Activated CD8-positive, alpha-beta memory T cell treated with anti-CD3 and anti-CD28 coated beads, Interleukin-2, amount 10 ng/mL, durations not matched to agents 7 days and 5 days (primary cell): ENCODE measurements around the gene PEMT. TPM values are rescaled to one million over a fixed set of nuclear protein-coding genes. Genes with fewer than 3 reads are reported as not detected.

Source experiments
- ATAC-seq: fragments of 150-1000 bp; cut with Tn5 transposase; one replicate; pipeline ENCODE4 v1.10.0; 2021; ENCODE audit warnings: moderate library complexity
- CTCF ChIA-PET: fragments of 350-600 bp; sonication (Branson Sonifier 250); formaldehyde crosslinking; loops from one replicate; lab custom pipeline; 2021; ENCODE audit warnings: antibody characterized with exemption; lab: Charles Lee
- DNase-seq: peaks from one replicate; pipeline ENCODE4 v3.0.0-alpha.2; 2020
- H3K27ac Mint-ChIP-seq: one replicate; pipeline ENCODE4 v1.8.0; 2021; ENCODE audit warnings: mild to moderate bottlenecking, mixed read lengths
- H3K27me3 Mint-ChIP-seq: one replicate; pipeline ENCODE4 v1.8.0; 2021; ENCODE audit warnings: mixed read lengths
- H3K36me3 Mint-ChIP-seq: one replicate; pipeline ENCODE4 v1.8.0; 2021; ENCODE audit warnings: mild to moderate bottlenecking, mixed read lengths
- H3K4me1 Mint-ChIP-seq: one replicate; pipeline ENCODE4 v1.8.0; 2021; ENCODE audit warnings: mixed read lengths
- H3K4me3 Mint-ChIP-seq: one replicate; pipeline ENCODE4 v1.8.0; 2021; ENCODE audit warnings: mild to moderate bottlenecking, moderate library complexity, mixed read lengths
- H3K9me3 Mint-ChIP-seq: one replicate; pipeline ENCODE4 v1.8.0; 2022; ENCODE audit warnings: low read depth, mixed read lengths
- total RNA-seq, 2 experiments: library from RNA; stranded (reverse); gene quantifications; one replicate each; pipeline ENCODE4 v1.2.3, GENCODE V29; 2021

Gene PEMT
- total RNA-seq, 2 experiments from 2014 or later = 17.5 to 18.6 TPM

DNA sequence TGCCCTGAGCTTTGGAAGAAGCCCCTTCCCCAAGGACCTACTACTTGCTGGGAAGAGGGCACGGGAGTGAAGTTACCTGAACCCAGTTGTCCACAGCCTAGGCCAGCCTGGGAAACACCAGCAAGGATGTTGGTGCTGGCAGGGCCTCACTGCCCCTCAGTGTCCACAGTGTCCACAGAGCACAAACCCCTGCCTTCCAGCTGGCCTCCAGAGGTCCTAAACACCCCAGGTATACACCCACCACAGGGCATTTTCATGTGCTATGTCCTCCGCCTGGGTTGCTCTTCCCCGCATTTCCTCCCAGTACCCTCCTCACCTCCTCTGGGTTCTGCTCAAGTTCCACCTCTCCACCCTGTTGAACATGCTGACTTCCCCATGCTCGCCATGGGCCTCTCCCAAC lies 4.2 kb upstream of the PEMT start:
- Mint-ChIP-seq H3K4me1 (peaks cover 16% of the 10 kb centered on the region), H3K27me3 (no peaks in the 10 kb centered on the region), H3K36me3 (no peaks in the 10 kb centered on the region), H3K4me3 (no peak overlapping the region), H3K9me3 (no peaks in the 10 kb centered on the region), H3K27ac (no peak overlapping the region)
- no peak for ATAC-seq
- no peak for DNase-seq
- CTCF ChIA-PET = no interaction called here

DNA sequence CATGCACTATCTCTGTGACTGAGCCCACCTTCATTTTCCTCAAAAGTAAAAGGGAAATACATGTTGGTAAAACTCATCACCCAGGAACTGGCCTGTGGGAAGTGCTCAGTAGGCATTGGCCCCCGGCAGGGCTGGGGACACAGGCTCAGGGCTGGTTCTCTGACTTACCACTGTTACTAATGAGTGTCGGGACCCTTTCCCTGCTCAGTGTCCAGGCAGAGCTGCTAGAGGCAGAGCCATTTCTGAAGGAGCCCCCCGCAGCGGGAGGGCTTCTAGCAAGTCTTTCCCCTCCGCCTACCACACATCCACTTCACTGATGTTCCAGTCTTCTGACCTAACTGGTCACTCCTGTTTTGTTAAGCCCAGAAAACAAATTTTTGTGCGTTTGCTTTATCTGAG lies 1.7 kb upstream of the PEMT start:
- ATAC-seq (no peak), DNase-seq (no peak)
- no peaks in the 10 kb centered on the region for H3K36me3 Mint-ChIP-seq
- no peaks in the 10 kb centered on the region for H3K9me3 Mint-ChIP-seq
- peaks cover 22% of the 10 kb centered on the region for H3K4me1 Mint-ChIP-seq
- H3K4me3 Mint-ChIP-seq = peak overlapping the region; percentile 84
- no peaks in the 10 kb centered on the region for H3K27me3 Mint-ChIP-seq
- no peak overlapping the region for H3K27ac Mint-ChIP-seq
- CTCF ChIA-PET = no interaction called here

DNA sequence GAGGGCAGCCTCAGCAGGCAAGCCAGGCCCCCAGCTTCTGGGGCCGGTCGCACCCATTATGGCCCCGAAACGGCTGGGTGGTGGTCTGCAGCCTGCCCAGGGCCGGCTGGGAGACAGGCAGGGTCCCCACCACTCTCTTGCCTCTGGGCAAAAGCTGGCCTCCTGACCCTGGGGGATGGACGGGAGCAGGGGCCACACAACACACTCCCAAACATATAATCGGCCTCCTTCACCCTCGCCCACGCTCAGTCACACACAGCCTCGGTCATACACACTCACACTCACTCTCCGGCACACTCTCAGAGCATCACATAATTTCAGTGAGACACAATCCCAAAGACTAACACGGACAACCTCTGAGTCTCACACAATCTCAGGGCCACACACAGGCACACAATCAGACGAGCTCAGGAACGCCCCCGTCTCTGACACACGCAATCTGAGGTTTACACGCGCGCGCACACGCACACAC lies 589 bp downstream of the PEMT start:
- H3K27ac Mint-ChIP-seq = peak overlapping the region; percentile 70
- no peak for ATAC-seq
- no peak for DNase-seq
- no peaks in the 10 kb centered on the region for H3K27me3 Mint-ChIP-seq
- CTCF ChIA-PET = interaction anchor here (0.8 to 2.9 kb wide), 4 partner anchors 23 to 235 kb away, joined by 3 to 17 read pairs (median 8); partner anchors contain the start of gene RASD1
- H3K4me3 Mint-ChIP-seq = peak overlapping the region; percentile 84
- H3K9me3 Mint-ChIP-seq = no peaks in the 10 kb centered on the region
- no peaks in the 10 kb centered on the region for H3K36me3 Mint-ChIP-seq
- peaks cover 22% of the 10 kb centered on the region for H3K4me1 Mint-ChIP-seq

DNA sequence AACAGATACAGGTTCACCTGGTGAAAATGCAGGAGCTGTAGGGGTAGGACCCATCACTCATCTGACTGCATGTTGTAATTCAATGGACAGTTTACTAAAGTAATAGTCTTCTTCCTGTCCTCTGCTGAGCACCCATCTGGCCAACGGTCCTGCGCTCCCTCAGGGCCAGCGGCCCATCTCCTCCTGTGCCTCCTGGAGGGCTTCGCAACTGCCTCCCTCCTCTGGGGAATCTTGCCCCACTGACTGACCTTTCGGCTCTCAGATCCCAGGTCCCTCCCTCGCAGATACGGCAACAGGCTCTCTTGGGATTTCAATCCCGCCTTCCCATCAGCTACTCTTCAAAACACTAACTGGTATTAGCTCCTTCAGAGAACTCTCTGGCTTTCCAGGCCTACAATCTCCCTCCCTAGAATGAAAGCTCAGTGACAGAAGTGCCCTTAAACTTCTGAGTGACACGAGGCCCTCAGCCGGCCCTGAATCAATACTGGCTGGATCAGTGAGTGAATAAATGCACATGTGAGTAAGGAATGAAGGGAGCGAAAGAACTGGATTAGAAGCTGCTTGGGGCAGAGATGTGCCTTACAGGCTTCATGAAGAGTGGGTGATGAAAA lies 1.3 kb downstream of the PEMT start:
- H3K4me1 Mint-ChIP-seq = peaks cover 22% of the 10 kb centered on the region

DNA sequence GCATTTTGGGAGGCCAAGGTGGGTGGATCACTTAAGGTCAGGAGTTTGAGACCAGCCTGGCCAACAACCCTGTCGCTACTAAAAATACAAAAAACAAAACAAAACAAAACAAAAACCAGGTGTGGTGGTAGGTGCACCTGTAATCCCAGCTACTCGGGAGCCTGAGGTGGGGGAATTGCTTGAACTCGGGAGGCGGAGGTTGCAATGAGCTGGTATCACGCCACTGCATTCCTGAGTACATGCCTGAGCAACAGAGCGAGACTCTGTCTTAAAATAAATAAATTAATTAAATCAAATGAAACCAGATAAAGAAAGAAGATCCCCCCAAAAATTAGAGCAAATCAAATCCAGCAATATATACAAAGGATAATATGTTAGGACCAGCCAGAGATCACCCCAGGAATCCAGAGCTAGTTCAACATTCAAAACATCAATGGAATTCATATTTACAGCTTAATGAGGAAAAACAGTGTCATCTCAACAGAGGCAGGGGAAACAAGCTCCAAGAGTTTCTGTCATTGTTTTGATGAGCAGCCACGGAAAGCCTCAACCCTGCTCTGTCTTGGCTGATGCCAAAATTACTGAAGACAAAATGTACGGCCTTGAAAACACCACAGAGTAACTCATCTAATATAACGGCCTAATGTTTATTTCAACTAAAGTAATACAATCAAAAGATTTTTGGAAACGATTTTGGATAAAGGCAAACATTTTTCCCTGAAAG lies 3.7 kb downstream of the PEMT start:
- Mint-ChIP-seq H3K27ac (no peak overlapping the region), H3K36me3 (no peaks in the 10 kb centered on the region), H3K4me1 (peaks cover 15% of the 10 kb centered on the region), H3K27me3 (no peaks in the 10 kb centered on the region), H3K9me3 (no peaks in the 10 kb centered on the region), H3K4me3 (no peak overlapping the region)
- ATAC-seq (no peak), DNase-seq (no peak)
- CTCF ChIA-PET = interaction anchor here (1.1 to 1.3 kb wide), 2 partner anchors 54 to 232 kb away, joined by 4 read pairs; no protein-coding TSS in a partner anchor

More for the DNA sequence above, 1.3 kb downstream of the PEMT start:
- CTCF ChIA-PET = interaction anchor here (0.7 to 2.9 kb wide), 5 partner anchors 21 to 235 kb away, joined by 3 to 17 read pairs (median 3); partner anchors contain the start of gene RASD1
- no peak for ATAC-seq
- H3K9me3 Mint-ChIP-seq = no peaks in the 10 kb centered on the region
- H3K27me3 Mint-ChIP-seq = no peaks in the 10 kb centered on the region
- H3K4me3 Mint-ChIP-seq = peak overlapping the region; percentile 84
- no peak overlapping the region for H3K27ac Mint-ChIP-seq
- DNase-seq = no peak
- H3K36me3 Mint-ChIP-seq = no peaks in the 10 kb centered on the region

DNA sequence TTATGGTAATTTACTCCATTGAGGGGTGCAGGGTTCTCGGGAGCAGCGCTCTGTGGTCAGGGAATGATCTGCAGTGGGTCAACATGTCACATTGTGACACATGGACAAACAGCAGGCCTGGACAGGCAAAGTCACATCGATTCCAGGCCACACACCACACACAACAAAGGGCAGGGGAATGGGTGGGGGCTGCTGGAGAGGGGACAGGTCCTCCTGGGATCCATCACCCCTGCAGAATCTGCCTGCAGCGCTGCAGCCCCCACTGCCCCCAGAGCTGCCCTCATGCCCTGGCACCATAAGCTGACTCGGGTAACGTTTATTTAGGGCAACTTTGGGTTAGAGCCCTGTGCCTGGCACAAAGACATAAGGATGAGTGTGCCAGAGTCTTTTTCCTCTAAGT lies 9.1 kb downstream of the PEMT start:
- H3K4me1 Mint-ChIP-seq = no peaks in the 10 kb centered on the region
- no peaks in the 10 kb centered on the region for H3K27me3 Mint-ChIP-seq
- no peaks in the 10 kb centered on the region for H3K9me3 Mint-ChIP-seq
- H3K36me3 Mint-ChIP-seq = no peaks in the 10 kb centered on the region
- H3K27ac Mint-ChIP-seq = no peak overlapping the region
- ATAC-seq (no peak), DNase-seq (no peak)
- CTCF ChIA-PET = interaction anchor here (0.7 kb wide), 1 partner anchor 59 kb away, joined by 3 read pairs; no protein-coding TSS in a partner anchor
- no peak overlapping the region for H3K4me3 Mint-ChIP-seq

DNA sequence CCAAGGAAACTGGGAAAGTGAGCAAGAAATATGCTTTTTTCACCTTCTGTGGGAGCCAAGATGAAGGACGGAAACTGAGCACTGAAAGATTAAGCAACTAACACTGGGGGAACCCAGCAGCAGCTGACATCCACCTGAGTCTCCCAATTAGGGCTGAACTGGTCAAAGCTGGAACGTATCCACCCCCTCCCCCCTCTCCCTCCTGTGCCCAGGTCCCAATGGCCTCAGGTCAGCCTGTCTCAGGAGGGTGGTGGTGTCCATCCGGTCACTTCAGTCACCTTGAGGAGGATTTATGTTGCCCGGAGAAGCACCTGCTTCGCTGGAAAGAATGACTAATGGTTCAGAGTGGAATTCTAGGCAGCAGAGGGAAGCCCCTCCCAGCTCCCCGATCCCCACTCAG lies 10.0 kb downstream of the PEMT start:
- H3K4me1 Mint-ChIP-seq = no peaks in the 10 kb centered on the region
- no peak overlapping the region for H3K4me3 Mint-ChIP-seq
- H3K27ac Mint-ChIP-seq = no peak overlapping the region
- no peaks in the 10 kb centered on the region for H3K27me3 Mint-ChIP-seq
- no peaks in the 10 kb centered on the region for H3K9me3 Mint-ChIP-seq
- no peak for DNase-seq
- CTCF ChIA-PET = interaction anchor here (1.4 kb wide), 1 partner anchor 13 kb away, joined by 4 read pairs; no protein-coding TSS in a partner anchor
- H3K36me3 Mint-ChIP-seq = no peaks in the 10 kb centered on the region
- no peak for ATAC-seq

DNA sequence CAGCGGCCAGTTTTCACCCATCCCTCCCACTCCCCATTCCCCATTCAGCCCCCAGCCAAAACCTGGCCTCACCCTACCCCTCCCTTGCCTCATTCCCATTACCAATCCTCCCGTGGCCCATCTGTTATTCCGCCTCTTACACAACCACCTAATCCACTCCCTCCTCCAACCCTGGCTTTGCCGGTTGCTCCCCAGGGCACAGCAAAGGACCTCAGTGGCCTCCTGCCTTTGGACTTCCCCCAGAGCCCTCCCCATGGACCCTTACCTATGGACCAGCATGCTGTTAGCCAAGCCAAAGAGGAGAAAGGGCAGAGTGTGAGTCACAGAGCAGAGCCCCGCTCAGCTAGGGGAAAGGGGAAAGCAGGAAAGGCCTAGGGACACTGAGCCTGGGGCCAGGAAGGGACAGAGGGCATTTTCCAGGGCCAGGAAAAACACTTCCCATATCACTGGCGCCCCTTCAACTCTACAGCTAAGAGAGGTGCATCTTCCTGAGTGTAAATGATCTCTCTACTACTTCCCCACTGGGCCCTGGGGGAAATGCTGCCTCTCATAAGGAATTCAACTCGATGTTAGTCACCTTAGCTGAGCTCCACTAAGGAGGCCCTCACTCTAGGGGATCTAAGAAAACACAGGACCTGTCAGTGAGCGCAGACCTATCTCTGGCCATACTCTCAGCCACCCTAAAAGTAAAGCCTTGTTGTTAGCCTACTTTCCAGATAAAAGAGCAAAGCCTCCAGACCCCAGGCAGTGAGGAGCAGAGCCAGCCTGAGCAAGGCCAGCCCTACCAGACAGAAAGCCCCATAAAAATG lies 10.6 kb downstream of the PEMT start:
- ATAC-seq (no peak), DNase-seq (no peak)
- Mint-ChIP-seq H3K9me3 (no peaks in the 10 kb centered on the region), H3K27ac (no peak overlapping the region), H3K4me3 (no peak overlapping the region), H3K4me1 (no peaks in the 10 kb centered on the region), H3K27me3 (no peaks in the 10 kb centered on the region), H3K36me3 (no peaks in the 10 kb centered on the region)
- CTCF ChIA-PET = interaction anchor here (1.4 kb wide), 2 partner anchors 12 to 14 kb away, joined by 4 read pairs; no protein-coding TSS in a partner anchor

DNA sequence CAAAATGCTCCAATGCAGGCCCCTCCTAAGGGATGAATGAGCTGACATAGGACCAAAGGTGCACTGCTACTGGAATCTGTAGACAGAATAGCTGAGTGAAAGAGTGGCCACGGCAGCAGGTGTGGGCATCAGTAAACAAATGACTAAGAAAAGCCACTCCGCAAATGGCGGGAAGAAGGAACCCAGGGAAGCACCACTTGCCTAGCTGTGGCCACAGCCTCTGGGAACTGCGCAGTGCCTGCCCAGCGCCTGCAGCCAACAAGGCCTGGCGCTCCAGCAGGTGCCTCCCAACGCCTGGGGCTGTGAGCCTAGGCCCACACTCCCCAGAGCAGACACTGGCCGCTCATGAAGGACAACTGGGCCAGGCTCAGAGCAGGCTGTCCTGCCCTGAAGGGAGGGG lies 11.8 kb downstream of the PEMT start:
- ATAC-seq (no peak), DNase-seq (no peak)
- Mint-ChIP-seq H3K36me3 (no peaks in the 10 kb centered on the region), H3K4me3 (no peak overlapping the region), H3K4me1 (no peaks in the 10 kb centered on the region), H3K9me3 (no peaks in the 10 kb centered on the region), H3K27ac (no peak overlapping the region), H3K27me3 (no peaks in the 10 kb centered on the region)
- CTCF ChIA-PET = interaction anchor here (1.4 kb wide), 1 partner anchor 12 kb away, joined by 4 read pairs; no protein-coding TSS in a partner anchor

DNA sequence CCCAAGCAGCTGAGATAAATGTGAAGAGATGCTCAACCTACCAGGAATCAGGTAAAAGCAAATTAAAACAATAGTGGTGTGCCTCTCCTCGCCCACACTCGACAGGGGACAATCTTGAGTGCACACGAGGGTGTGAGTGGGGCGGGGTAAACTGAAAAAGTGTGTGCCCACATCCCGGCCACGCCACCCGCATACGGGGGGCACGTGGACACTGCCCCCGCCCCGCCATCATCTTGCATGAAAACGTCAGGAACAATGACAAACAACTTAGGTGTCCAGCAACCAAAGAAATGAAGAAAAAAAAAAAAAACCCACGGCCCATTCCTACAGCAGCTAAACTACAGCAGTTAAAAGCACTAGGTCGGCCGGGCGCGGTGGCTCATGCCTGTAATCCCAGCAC lies 14.1 kb downstream of the PEMT start:
- Mint-ChIP-seq H3K27me3 (no peaks in the 10 kb centered on the region), H3K4me3 (no peak overlapping the region), H3K4me1 (no peaks in the 10 kb centered on the region), H3K9me3 (no peaks in the 10 kb centered on the region), H3K27ac (no peak overlapping the region), H3K36me3 (no peaks in the 10 kb centered on the region)
- ATAC-seq (no peak), DNase-seq (no peak)
- CTCF ChIA-PET = interaction anchor here (0.6 to 1.9 kb wide), 6 partner anchors 9 to 227 kb away, joined by 3 to 9 read pairs (median 4); no protein-coding TSS in a partner anchor

DNA sequence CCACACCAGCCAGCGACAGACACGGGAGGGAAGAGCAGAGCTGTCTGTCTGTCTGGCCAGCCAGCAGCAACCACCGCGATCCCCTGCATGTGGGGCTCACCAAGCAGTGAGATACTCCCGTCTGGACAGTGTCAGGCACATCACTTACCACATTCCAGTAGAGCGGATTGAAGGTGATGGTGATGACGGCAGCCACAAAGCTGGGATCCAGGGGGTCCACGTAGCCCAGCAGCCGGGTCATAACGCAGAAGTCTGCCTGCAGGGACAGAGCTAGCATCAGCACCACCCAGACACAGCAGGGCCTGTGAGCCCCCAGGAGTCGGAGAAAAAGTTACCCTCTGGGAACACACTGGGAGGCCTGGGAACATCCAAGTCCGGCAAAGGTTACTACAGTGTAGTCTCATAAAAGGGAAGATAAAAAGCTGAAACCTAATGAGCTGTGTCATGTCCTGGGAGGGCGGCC lies 14.7 kb downstream of the PEMT start:
- no peak for DNase-seq
- Mint-ChIP-seq H3K27ac (no peak overlapping the region), H3K4me1 (no peaks in the 10 kb centered on the region), H3K9me3 (no peaks in the 10 kb centered on the region), H3K4me3 (no peak overlapping the region), H3K36me3 (no peaks in the 10 kb centered on the region), H3K27me3 (no peaks in the 10 kb centered on the region)
- CTCF ChIA-PET = interaction anchor here (0.6 to 1.9 kb wide), 4 partner anchors 8 to 80 kb away, joined by 3 to 9 read pairs (median 4); no protein-coding TSS in a partner anchor
- no peak for ATAC-seq

DNA sequence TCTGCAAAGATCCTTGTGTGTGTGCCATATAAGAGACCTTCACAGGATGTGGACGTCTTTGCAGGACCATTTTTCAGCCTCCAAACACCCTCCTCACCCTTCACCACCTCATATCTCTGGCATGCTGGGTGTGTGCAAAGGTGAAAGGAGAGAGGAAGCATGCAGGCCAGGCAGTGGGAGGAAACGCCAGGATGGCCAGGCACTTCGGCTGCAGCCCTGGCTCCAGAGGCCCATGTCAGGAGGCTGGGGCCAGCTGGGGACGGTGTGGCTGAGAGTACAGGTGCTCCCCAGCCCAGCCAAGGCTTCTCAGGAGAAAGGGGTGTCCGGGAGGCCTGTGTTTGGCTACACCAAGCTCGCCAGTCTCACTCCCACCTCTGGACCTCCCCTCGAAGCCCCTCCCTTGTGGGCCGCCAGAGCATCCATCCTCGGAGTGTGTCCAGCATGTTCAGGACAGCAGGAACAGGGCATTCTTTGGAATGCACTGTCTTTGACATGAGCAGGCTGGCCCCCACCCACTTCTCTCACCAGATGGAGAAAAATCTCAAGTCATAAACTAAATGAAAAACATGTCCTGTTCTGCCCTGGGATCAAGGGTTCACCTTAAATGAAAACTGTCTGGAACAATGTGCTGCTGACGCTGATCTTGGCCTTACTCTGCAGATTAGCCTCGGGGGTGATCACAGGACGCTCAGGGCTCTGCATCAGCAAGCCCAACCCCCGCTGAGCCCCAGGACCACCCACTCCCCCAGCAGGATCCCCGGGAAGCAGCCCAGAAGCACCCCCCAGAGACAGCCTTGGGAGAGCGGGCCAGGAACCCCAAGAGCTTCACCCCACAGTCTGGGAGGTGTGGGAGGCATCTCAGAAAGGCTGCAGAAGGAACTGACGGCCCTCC lies 15.9 kb downstream of the PEMT start:
- no peaks in the 10 kb centered on the region for H3K27me3 Mint-ChIP-seq
- no peaks in the 10 kb centered on the region for H3K36me3 Mint-ChIP-seq
- H3K4me3 Mint-ChIP-seq = no peak overlapping the region
- ATAC-seq (no peak), DNase-seq (no peak)
- H3K27ac Mint-ChIP-seq = no peak overlapping the region
- CTCF ChIA-PET = interaction anchor here (1.5 kb wide), 1 partner anchor 79 kb away, joined by 6 read pairs; no protein-coding TSS in a partner anchor
- H3K4me1 Mint-ChIP-seq = no peaks in the 10 kb centered on the region
- H3K9me3 Mint-ChIP-seq = no peaks in the 10 kb centered on the region
